K562 (cell line): ENCODE data around the gene CFAP70.

Source experiments
- CHD1 ChIP-seq: fragments of 200-600 bp; sonication (generic); IDR thresholded peaks from one replicate; pipeline ENCODE4 v1.6.1; 2012; ENCODE audit warnings: mild to moderate bottlenecking, moderate library complexity, low read length, inconsistent platforms
- EP300 ChIP-seq: IDR thresholded peaks from 2 replicates; pipeline ENCODE4 v1.6.1; 2012; ENCODE audit warnings: low read length, improper control_type of control experiment
- KLF16 ChIP-seq: IDR thresholded peaks from 2 replicates; pipeline ENCODE4 v1.6.1; 2016; ENCODE audit warnings: antibody characterized with exemption
- NCOA6 ChIP-seq: fragments of 450-650 bp; IDR thresholded peaks from 2 replicates; pipeline ENCODE4 v1.6.1; 2017; ENCODE audit warnings: mild to moderate bottlenecking
- PKNOX1 ChIP-seq: fragments of 450-650 bp; IDR thresholded peaks from 2 replicates; pipeline ENCODE4 v1.6.1; 2016
- POLR3A ChIP-seq: IDR thresholded peaks from 2 replicates; pipeline ENCODE4 v1.6.1; 2011; ENCODE audit warnings: borderline replicate concordance, mild to moderate bottlenecking, moderate library complexity; ENCODE audit not compliant: insufficient read length, insufficient read depth; ENCODE audit errors: extremely low read depth
- SIRT6 ChIP-seq: IDR thresholded peaks from one replicate; pipeline ENCODE4 v1.6.1; 2012; ENCODE audit warnings: low read depth, mild to moderate bottlenecking, control low read depth, inconsistent platforms, low read length, moderate library complexity
- ZNF79 ChIP-seq: fragments of 250-450 bp; sonication (Bioruptor Pico); IDR thresholded peaks from 2 replicates; pipeline ENCODE4 v1.4.0; 2020; ENCODE audit warnings: low read depth, mild to moderate bottlenecking, moderate library complexity

- TF ChIP-seq POLR3A (no peak), EP300 (no peak), KLF16 (no peak), CHD1 (peak; percentile 28), SIRT6 (no peak), PKNOX1 (no peak; the same call in 1 of the 2 replicates), NCOA6 (no peak), ZNF79 (CRISPR knock-in tag) (no peak)
Measured at GRCh38 chr10:73253225-73253555, 105.5 kb downstream of the CFAP70 start.
